ENCODE results near the gene GRHL1.
A peak's percentile ranks its signal among the peaks of the same experiment; 100 is the strongest.

GRHL1 gene

DNA sequence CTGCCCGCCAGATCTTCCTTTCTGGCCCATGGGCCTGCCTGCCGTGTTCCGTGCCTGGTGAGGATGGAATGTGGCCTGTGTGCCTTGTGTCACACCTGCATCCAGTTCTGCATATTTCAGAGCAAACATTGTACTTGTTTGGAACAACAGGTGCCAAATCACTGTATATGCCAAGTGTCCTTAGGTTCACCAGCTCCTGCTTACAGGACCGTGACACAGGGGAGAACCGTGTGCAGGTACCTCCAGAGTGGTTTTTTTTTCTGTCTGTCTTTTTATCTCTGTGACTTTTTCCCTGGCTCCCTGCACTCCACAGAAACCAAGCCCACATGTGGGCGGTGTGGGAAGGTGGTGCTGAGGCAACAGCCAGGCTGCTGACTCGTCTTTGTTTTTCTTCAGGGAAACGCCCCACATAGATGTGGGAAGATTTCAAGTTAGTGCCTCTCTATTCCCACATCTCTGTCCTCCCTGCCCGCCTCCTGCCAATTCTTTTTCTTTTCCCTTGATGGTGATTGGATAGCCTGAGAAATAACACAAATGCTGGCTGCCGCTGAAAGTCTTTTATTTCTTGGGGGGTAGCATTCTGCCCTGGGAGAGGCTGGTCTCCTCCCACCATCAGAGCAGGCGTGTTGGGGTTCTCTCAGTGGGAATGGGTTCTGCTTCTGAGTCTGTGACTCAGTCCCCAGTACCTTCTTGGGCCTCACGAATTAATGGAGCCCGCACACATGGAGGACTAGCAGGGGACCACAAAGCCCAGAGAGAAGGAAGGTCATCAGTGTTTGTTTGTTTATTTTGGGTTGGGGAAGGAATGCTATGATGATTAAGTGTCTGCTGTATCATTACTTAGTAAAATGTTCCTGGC, 21.4 kb downstream of the GRHL1 start:
- DNase-seq = no peak

DNA sequence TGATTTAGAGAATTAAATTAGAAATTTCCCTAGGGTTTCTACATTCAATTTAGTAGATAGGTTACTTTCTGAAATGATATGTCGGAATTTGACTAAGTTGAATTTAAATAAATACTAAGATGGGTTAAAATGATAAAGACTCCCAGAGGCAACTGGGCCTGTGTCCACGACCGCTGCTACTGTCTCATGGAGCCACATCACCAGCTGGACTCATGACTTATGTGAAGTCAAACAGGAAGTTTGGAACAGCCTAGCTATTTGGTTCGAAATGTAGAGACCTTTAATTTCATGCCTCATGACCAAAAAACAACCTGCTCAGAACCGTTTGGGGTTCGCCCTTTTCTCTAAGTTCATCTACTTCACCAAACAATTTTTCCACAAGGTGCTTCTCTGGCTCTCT, 22.2 kb downstream of the GRHL1 start:
- no peak for DNase-seq

DNA sequence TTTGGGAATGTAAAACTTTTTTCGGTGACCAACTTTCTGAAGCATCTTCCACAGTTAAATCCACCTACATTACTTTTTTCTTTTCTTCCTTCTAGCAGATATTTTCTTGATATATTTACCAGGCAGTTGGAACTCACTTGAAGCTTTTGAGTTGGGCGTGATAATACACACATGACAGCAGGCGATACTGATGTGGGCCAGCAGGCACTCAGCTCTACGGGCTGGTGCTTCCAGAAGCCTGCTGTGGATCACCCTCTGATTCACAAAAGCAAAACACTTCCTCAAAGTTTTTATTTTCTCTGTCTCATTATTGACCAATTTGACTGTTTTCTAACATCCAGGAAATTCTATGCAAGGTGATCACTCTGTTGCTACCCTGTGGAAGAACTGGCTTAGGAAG, 22.9 kb downstream of the GRHL1 start:
- DNase-seq = no peak

DNA sequence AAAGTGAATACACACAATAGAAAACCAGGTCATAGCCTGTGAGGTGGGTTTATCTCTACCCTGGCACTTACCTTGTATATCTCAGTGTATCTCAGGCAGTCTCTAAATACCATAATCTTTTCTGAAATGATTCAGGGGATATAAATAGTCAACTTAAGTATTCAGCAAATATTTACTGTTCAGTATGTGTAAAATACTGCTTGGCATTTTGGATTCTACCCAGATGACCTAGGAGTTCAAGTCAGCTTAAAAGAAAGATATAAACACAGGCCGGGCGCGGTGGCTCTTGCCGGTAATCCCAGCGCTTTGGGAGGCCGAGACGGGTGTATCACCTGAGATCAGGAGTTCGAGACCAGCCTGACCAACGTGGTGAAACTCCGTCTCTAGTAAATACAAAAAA, 23.8 kb downstream of the GRHL1 start:
- no peak for DNase-seq

DNA sequence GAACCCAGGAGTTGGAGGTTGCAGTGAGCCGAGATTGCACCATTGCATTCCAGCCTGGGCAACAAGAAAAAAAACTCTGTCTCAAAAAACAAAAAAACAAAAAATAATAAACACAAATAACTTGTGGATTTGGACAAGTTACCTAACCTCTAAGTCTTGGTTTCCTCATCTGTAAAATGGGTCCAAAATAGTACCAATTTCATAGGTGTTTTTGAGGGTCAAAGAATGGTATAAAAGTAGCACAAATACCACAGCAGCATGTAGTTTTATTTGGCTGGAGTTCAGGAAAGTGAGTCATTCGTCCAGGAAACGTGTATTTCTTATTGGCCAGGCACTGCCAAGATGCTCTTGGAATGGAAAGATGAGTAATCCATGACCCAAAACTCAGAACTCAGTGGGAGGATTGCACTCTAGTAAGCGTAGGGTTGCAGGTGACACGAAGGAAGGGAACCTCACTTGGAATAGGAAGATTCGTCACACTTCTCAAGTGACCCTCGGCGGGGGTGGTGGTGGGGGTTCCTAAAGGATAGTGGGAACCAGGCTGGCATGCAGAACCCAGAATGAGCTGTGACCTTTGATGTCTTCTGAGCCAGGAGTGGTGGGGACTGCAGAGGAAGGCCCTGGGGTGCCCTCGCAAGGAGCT, 24.4 kb downstream of the GRHL1 start:
- no peak for DNase-seq

DNA sequence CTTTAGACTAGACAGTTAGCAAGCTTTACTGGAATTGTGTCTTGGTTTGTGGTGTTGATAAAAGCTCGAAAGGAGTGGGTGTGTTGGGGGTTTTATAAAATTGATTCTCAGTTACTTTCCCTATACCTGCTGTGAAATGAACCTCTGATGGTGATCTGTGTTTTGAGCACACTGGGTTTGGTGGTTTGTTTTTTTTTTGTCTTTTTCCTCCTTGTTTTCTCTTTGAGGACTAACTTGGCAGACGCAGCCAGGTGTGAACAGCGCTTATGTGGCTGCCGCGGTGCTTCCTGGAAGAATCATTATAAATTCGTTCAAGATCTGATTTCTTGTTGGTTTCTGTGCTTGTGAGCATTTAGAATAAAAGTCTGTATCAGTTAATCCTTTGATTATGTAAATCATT, 28.5 kb downstream of the GRHL1 start:
- DNase-seq = no peak

DNA sequence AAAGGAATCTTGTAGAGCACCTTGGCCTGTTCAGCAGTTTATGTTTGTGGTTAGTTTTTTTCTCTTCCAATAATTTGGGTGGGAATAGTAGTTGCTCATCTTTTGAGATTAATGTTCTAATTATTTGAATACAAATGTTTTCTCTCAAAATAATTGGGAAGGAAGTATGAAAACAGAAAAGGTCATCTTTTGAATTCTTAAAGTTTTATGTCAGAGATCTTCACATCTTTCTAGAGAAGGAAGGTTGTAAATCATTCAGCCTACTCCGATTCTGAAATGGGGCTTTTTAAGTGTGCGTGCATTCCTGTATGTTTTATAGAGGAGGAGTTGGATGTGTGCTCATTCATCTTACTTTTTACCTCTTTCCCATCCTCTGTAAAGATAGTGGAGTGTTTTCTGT, 29.0 kb downstream of the GRHL1 start:
- DNase-seq = no peak

DNA sequence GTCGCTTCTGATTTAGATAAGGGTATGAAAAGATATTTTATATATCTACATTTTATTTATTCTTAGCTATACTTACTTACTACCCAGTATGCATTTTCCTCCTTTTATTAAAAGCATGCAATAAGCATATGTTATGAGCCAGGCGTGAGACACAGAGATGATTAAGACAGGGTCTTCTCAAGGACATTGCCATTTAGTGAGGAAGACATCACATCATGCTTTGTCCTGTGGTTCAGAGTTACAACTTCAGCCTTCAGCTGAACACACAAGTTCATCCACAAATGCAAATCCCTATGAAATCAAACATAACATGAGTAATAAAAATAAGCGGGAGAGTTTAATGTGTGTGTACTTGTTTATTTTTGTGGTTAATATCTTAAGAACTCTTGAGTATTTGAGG, 30.2 kb downstream of the GRHL1 start:
- DNase-seq = no peak

DNA sequence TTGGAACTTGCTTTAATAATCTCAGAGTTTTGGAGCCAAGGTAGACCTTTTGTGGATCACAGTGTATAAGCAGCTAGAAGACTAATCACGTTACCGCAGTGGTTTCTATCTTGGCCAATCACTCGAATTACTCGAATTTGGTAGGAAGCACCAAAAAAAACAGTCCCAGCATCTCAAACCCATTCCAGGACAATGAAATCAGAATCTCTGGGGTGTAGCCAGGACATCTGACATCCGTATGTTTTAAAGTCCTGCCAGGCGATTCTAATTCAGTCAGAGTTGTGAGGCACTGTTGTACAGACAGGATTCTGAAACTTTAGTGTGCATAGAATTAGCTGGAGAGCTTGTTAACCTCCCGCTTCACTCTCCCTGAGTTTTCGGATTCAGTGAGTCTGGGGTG, 30.8 kb downstream of the GRHL1 start:
- no peak for DNase-seq

DNA sequence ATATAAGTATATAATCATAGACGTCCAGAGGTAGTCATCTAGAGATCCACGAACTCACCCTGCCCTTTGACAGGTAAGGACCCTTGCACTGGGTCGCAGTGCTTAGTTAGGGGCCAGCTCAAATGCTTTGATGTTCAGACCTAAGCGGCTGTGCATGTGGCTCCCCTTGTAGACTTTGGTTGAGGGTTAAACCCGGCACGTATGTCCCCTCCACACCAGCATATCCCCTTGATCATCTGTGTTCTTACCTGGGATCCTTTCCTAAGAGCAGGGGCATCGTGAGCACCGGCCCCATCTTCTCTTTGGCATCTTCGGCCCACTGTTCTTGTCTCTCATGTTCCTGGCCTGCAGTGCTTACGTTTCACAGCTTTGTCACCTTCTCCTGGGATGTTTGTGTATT, 31.4 kb downstream of the GRHL1 start:
- no peak for DNase-seq

DNA sequence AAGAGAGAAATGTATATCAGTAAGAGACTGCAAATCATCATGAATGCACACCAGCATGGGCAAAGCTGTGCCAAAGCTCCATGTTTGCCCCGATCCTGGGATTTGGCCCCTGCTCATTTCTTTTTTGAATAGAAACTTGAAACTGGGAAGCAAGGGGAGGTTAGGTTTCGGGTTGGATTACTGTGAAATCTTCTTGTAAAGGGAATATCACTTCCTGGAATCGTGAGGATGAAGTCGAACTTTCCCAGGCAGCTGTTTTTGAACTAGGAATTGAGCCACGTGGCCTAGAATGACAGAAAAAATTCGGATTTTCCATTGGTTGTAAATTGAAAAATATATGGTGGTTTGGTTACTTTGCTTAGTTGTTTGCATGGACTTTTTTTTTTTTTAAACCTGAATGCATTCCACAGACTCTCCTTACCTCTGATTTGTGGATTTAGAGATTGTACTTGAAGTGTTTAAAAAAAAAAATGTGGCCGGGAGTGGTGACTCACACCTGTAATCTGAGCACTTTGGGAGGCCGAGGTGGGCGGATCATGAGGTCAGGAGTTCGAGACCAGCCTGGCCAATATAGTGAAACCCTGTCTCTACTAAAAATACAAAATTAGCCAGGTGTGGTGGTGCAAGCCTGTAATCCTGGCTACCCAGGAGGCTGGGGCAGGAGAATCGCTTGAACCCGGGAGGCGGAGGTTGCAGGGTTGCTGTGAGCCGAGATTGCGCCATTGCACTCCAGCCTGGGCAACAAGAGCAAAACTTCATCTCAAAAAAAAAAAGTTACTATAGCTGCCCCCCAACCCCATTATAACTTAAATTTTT, 32.1 kb downstream of the GRHL1 start:
- DNase-seq = no peak

DNA sequence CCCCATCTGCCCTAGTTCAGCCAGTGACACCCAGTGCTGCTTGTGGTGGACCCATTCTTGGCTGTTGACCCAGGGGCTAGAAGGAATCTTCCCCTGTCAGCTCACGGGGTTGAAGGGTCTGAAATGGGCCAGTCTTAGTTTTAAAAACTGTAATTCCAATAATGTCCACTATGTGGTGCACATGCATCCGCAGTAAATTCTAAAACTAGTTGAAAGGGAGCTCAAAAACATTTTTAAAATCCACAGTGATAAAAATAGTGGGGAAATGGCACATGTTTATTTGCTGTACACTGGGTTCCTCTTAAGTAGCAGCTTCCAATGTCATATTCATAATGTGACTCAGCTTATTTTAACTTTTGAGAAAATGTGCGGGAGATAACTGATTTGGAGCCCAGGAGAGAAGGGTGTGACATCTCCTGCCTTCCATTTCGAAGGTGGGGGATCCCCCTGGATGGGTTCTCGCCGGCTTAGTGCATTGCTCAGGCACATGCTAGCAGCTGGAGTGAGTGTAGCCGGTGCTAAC, 32.8 kb downstream of the GRHL1 start:
- peak; percentile 10 to 64 for DNase-seq

DNA sequence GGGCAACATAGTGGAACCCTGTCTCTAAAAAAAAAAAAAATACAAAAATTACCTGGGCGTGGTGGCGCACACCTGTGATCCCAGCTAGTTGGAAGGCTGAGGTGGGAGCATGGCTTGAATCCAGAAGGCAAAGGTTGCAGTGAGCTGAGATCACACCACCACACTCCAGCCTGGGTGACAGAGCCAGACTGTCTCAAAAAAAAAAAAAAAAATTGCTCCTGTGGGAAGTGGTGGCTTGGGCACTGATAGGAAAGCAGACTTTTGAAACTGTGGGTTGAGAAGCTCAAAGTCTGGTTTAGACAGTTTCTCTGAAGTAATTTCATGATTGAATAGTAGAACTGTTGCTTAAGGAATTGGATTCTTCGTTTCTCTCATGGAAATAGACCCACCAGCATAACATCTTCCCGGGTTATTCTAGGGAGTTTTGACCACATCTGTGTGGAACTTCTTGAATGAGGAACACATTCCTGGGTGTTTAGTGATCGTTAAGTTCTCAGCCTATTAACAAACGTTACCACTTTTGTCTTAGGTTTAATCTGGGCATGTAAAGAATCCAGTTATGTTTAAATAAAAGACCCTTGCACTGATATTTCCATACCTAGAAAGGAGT, 33.5 kb downstream of the GRHL1 start:
- no peak for DNase-seq

DNA sequence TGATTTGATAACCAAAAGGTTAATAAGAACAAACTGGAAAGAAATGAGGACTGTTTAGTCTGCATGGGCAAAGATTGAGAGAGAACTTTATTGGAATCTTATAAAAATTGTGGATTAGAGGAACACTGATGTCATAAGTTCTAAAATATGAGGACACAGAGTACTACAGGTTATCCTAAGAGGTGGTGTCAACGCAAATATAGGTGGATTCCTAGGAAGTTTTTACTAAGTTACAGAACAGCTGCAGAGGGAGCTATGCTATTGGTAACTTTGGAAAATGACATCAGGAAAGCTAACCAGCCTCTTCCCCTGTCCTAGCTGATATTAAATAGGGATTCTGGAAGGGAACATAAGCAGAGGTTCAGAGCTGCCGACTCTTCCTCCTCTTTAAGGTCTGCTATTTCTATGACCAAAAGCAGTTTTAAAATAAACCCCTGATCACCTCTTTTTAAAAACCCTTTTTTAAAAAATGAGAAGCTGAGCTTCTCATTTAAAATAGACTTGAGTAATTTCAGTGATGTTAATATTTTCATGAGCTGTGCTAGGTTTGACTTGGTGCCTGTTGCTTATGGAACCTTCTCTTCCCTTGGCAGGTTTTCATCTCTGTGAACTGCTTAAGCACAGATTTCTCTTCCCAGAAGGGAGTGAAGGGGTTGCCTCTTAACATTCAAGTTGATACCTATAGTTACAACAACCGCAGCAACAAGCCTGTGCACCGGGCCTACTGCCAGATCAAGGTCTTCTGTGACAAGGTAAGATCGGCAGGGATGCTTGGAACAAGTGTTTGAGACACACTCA, 34.2 kb downstream of the GRHL1 start:
- DNase-seq = no peak

DNA sequence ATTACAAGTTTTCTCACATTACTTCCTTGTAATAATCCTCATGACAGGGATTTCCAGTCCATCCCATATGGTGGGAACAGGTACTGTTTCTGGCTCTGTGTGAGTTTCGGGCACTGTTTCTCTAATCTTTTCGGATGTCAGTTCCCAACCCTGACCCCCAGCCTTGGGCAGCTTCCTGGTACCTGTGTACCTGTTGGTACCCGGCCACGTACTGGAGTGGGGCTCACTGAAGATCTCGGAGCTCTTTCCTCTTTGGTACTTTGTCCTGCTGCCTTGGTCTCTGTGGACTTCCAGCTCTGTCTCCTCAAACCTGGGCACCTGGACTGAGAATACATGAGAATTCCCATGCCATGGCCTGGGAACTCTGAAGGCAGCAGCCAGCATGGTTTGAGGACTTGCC, 36.8 kb downstream of the GRHL1 start:
- DNase-seq = no peak

DNA sequence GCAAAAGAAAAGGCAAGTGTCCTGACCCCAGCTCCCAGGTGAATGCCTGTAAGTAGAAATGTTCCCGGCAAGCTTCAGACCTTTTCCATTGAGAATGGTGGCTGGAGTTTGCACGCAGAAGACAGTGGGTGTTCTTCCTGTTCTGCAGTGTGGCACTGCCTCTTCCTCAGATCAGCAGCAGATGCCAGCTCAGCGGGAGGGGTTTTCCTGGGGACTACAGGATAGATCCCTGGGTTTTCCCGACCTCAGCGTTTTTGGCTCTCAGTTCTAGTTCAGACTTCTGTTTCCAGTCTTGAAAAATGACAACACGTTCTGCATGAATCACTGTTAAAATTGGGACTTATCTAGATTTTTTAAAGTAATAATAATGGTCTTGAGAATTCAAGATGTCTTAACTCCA, 39.2 kb downstream of the GRHL1 start:
- peak in 1 of 2 donors; percentile 20 for DNase-seq

DNA sequence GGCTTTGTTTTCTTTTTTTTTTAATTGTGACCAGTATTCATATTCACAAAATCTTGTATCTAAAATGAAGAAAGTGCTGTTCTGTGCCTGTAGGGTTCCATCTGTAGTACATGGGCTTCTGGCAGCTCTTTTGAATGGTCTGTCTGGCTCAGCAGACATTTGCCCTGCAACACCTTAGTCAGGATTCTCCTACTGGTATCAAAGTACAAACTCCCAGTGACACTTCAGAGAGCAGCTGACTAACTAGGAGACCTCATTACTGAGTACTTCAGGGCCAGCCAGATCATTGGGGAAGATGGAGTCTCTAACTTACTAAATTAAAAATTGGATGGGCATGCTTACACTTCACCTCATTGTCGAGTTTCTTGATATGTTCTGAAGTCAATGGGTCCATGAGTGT, 39.7 kb downstream of the GRHL1 start:
- DNase-seq = no peak

DNA sequence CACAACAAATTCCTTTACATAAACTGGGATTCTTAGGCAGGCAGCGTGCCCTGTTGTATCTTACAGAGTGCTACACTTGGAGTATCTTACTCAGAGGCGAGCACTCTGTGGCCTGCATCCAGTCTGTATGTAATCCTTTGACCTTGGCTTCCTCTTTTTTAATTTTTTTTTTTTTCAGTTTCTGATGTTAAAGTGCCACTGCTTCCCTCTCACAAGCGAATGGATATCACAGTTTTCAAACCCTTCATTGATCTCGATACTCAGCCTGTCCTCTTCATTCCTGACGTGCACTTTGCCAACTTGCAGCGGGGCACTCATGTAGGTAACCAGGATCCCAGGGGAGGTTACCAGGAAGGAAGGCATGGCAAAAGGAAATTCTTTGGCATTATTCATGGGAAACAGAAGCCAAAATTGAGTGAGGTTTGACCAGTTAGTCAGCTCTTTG, 40.4 kb downstream of the GRHL1 start:
- no peak for DNase-seq

DNA sequence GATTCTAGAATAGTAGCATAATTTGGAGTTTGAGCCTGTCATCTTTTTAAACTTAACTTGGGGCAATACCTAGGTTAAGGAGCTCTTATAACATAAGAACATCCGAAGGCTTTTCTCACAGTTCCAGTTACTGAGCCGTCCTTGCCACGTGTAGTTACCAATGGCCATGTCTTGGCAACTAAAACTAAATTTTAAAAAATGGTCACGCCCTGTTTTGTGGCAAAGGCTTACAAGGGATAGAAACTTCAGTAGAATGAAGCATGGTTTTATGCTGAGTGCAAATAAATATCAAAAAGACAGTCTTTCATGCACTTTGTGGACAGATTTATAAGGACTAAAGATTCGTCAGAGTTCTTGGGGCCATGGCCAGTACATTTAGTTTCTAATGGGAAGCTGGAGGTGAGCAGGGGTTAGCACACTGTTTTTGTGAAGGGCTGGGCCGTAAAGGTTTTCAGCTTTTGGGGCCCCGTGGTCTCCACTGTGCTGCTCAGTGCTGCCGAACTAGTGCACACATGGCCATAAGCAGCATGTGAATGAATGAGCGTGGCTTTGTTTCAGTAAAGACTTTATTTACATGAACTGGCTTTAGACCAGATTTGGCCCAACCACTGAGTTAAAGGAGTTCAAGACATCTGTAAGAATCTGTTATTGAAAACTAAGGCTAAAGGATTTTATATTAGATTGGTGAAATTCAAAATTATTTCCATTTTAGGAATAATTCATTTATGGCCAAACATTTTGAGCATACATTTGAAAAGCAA, 41.1 kb downstream of the GRHL1 start:
- DNase-seq = no peak

DNA sequence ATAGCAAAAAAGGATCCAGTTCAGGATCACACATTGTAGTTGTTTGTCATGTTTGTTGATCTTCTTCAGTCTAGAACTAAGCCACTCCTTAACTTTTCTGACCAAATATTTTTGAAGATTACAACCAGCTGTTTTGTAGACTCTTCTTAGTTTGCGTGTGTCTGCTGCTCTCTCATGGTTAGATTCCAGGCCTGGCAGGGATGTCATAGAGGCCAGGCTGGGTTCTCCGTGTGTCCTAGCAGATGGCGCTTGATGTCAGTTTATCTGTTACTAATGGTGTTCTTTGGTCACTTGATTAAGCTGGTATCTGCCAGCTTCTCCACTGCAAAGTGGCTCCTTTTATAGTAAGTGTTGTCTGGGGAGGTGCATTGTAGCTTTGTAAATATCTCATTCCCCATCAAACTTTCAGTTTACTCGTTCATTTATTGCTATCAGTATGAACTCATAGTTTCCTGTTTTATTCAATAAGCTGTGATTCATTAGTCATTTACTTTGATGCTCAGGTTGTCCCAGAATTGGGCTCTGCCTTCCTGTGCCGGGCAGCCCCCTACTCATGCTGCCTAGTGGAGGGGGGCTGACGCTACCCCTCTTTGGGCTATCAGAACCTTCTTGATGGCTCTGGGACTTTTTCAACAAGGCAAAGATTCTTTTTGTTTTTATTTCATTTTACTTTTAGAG, 42.1 kb downstream of the GRHL1 start:
- DNase-seq = no peak

DNA sequence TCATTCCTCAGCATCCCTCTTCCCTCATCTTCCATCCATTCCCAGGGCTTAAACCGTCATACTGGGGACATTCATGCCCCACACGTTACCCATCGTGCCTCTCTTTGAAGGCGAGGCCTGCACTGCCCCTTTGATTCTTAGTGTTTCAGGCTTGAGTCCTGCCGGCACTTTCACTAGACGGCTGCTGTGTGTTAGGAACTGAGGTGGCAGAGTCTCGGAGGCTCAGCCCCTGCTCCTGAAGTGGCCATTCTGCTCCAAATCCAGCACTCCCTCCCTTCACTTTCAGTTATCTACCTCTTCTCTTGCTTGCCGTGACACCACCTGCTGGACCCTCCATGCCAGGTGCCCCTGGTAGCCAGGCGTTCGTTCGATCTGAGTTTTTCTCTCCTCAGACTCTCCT, 43.0 kb downstream of the GRHL1 start:
- no peak for DNase-seq
